SK-N-SH (cell line): ENCODE data around the gene LMNTD2. TPM values are rescaled to one million over a fixed set of nuclear protein-coding genes. Genes with fewer than 3 reads are reported as not detected.

Experiments
- CTCF ChIA-PET: fragments of 300-600, 350-600 bp; formaldehyde crosslinking; extraction: SDS; loops from one replicate; lab custom pipeline; 2021; lab: Yijun Ruan, JAX
- POLR2A ChIA-PET: fragments of 350-600 bp; sonication (Branson Sonifier 250); formaldehyde crosslinking; extraction: SDS; loops from one replicate; lab custom pipeline; 2020; ENCODE audit warnings: antibody characterized with exemption, inconsistent platforms; lab: Yijun Ruan, JAX
- DNase-seq: peaks from one replicate; pipeline ENCODE4 v3.0.0; 2012
- H2AFZ ChIP-seq: fragments of 200-600 bp; sonication (generic); 2 replicates; pipeline ENCODE4 v1.8.1; 2016; ENCODE audit warnings: antibody characterized with exemption, mild to moderate bottlenecking, low read depth
- H3F3A ChIP-seq: fragments of 200-600 bp; sonication (generic); replicated peaks from 2 replicates; pipeline ENCODE3; 2016; ENCODE audit warnings: antibody characterized with exemption, mild to moderate bottlenecking; ENCODE audit not compliant: insufficient read depth
- H3K27ac ChIP-seq, 2 experiments: fragments of 200-500 bp in 1 of 2; fragments of 200-600 bp in 1 of 2; sonication (Bioruptor generic) in 1 of 2; sonication (generic), shearing (Covaris generic) in 1 of 2; 2 replicates each; pipeline versions ENCODE4 v1.5.1 to v1.6.1; 2014 to 2016; ENCODE audit warnings: low read depth in 2 of 2, inconsistent platforms in 1 of 2, low read length in 1 of 2, mild to moderate bottlenecking in 1 of 2, mixed read lengths in 1 of 2
- H3K27me3 ChIP-seq: fragments of 200-600 bp; sonication (generic), shearing (Covaris generic); 2 replicates; pipeline ENCODE4 v1.6.1; 2016; ENCODE audit warnings: mixed run types; ENCODE audit not compliant: insufficient read depth
- H3K36me3 ChIP-seq, 2 experiments: fragments of 200-500 bp in 1 of 2; fragments of 200-600 bp in 1 of 2; sonication (Bioruptor generic) in 1 of 2; sonication (generic) in 1 of 2; replicated peaks in 1 of 2; 2 replicates each; pipeline versions ENCODE3 to v1.5.1; 2014 to 2016; ENCODE audit warnings: low read length in 1 of 2, mild to moderate bottlenecking in 1 of 2; ENCODE audit not compliant: insufficient read depth in 2 of 2, control insufficient read depth in 1 of 2
- H3K4me1 ChIP-seq, 2 experiments: fragments of 200-500 bp in 1 of 2; fragments of 200-600 bp in 1 of 2; sonication (Bioruptor generic) in 1 of 2; sonication (generic), shearing (Covaris generic) in 1 of 2; 2 replicates each; pipeline versions ENCODE4 v1.5.1 to v1.6.1; 2014 to 2016; ENCODE audit warnings: low read depth in 1 of 2, low read length in 1 of 2, mixed run types in 1 of 2; ENCODE audit not compliant: insufficient read depth in 2 of 2, control insufficient read depth in 1 of 2
- H3K4me2 ChIP-seq: fragments of 200-600 bp; sonication (generic), shearing (Covaris generic); 2 replicates; pipeline ENCODE4 v1.6.1; 2017; ENCODE audit warnings: mixed run types
- H3K4me3 ChIP-seq, 2 experiments: fragments of 200-500 bp in 1 of 2; fragments of 200-600 bp in 1 of 2; sonication (Bioruptor generic) in 1 of 2; sonication (generic), shearing (Covaris generic) in 1 of 2; 2 replicates each; pipeline versions ENCODE4 v1.5.1 to v1.8.1; 2014 to 2016; ENCODE audit warnings: low read depth in 2 of 2, inconsistent platforms in 1 of 2, low read length in 1 of 2, mild to moderate bottlenecking in 1 of 2, mixed read lengths in 1 of 2, moderate library complexity in 1 of 2
- H3K79me2 ChIP-seq: fragments of 200-600 bp; sonication (generic); 2 replicates; pipeline ENCODE4 v1.8.1; 2017; ENCODE audit warnings: mild to moderate bottlenecking; ENCODE audit not compliant: insufficient read depth
- H3K9ac ChIP-seq: fragments of 200-600 bp; sonication (generic); 2 replicates; pipeline ENCODE4 v1.6.1; 2017; ENCODE audit warnings: mixed run types
- H3K9me2 ChIP-seq: fragments of 200-600 bp; sonication (generic); 2 replicates; pipeline ENCODE4 v1.6.1; 2017; ENCODE audit warnings: mixed run types
- H3K9me3 ChIP-seq: fragments of 200-600 bp; sonication (generic); 2 replicates; pipeline ENCODE4 v1.6.1; 2017; ENCODE audit warnings: mixed run types, mild to moderate bottlenecking, moderate library complexity
- H4K20me1 ChIP-seq: fragments of 200-600 bp; sonication (generic); 2 replicates; pipeline ENCODE4 v1.6.1; 2017; ENCODE audit warnings: mild to moderate bottlenecking, mixed run types; ENCODE audit not compliant: insufficient read depth
- FOXM1 ChIP-seq: IDR thresholded peaks from 2 replicates; pipeline ENCODE4 v1.4.0; 2012; ENCODE audit warnings: low read depth, mild to moderate bottlenecking
- GABPA ChIP-seq: IDR thresholded peaks from 2 replicates; pipeline ENCODE4 v1.4.0; 2012; ENCODE audit warnings: low read depth, mild to moderate bottlenecking
- MXI1 ChIP-seq: IDR thresholded peaks from 2 replicates; pipeline ENCODE4 v1.6.1; 2012; ENCODE audit warnings: mild to moderate bottlenecking, low read depth, low read length, improper control_type of control experiment
- NRF1 ChIP-seq: IDR thresholded peaks from 2 replicates; pipeline ENCODE4 v1.6.1; 2012; ENCODE audit warnings: low read depth, mild to moderate bottlenecking, low read length
- TCF12 ChIP-seq: IDR thresholded peaks from 2 replicates; pipeline ENCODE4 v1.4.0; 2012
- WGBS: methylation state at CpG from one replicate; pipeline ENCODE4 v1.1.6; 2017; ENCODE audit warnings: low lambda C conversion rate; 5-methylcytosine and 5-hydroxymethylcytosine counted together
- polyA plus RNA-seq, 3 experiments: library from polyadenylated mRNA; depleted of rRNA; stranded (reverse); fragments of >200 nt; gene quantifications; 2 replicates each; pipeline ENCODE4 v1.2.3, GENCODE V29; 2012
- TF ChIP-seq, protein P1 (sequence below): fragments of 150-350 bp; IDR thresholded peaks from 2 replicates; pipeline ENCODE4 v1.6.1; 2016; ENCODE audit warnings: mild to moderate bottlenecking, low read depth, low read length
- TF ChIP-seq, protein P2 (sequence below): IDR thresholded peaks from 2 replicates; pipeline ENCODE4; 2012

LMNTD2 gene
- polyA plus RNA-seq, 1 of the 3 experiments (the other 2 are of a cell fraction) = 2.4 TPM

DNA sequence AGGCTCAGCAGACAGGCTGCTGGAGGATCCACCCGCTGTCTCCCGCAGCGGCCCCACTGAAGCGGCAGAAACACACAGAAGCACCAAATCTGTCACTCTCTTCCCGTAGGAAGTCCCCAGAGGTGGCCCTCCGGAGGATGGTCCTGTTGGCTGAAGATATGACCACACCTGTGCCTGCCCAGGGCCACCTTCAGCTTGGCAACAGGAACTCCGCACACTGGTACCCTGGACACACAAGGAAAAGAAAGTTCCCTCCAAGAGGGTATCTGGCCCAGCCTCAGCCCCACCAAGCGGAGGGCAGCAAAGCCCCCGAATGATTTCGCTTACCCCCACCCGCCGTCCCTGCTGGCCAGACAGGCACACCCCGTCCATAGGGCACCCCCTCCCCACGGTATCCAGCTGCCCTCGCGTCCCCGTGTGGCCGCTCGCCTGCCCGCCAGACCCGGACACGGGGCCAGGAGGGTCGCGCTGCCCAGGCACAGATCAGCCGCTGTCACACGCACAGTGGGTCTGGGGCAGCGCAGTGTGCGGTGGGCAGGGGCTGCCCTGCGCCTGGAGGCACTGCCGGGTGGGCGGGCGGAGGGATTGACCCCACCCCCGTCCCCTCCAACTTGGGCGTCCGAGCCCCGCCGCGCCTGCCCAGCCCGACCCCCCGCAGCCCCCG is 7.2 kb upstream of the LMNTD2 start:
- H3K4me3 ChIP-seq = peak overlapping the region; percentile 72 to 88
- H3K4me2 ChIP-seq = peak overlapping the region; percentile 94
- no peaks in the 10 kb centered on the region for H3K27me3 ChIP-seq
- H3K9me3 ChIP-seq = no peaks in the 10 kb centered on the region
- peaks cover 6 to 26% of the 10 kb centered on the region in 2 experiments; a peak in 2 of 4 replicates for H3K4me1 ChIP-seq
- no peaks in the 10 kb centered on the region for H3K36me3 ChIP-seq
- ChIA-PET POLR2A (interaction anchor here (0.9 to 3.0 kb wide), 3 partner anchors 8 to 61 kb away, joined by 3 to 9 read pairs (median 3); partner anchors contain the start of genes PHRF1 and RNH1), CTCF (interaction anchor here (1.0 to 6.8 kb wide), 3 partner anchors 12 to 155 kb away, joined by 3 to 41 read pairs (median 4); no protein-coding TSS in a partner anchor)
- peaks cover 11% of the 10 kb centered on the region; the same call in 1 of the 2 replicates for H3K79me2 ChIP-seq
- peak overlapping the region in 1 of 2 experiments; percentile 74; a peak in 1 of 4 replicates for H3K27ac ChIP-seq
- H2AFZ ChIP-seq = peak overlapping the region; percentile 68; the same call in 1 of the 2 replicates
- no peaks in the 10 kb centered on the region for H3K9me2 ChIP-seq
- 33% methylated on average over 10 of the region's 41 CpGs for WGBS
- H3K9ac ChIP-seq = peak overlapping the region; percentile 67
- peaks cover 6% of the 10 kb centered on the region for H3F3A ChIP-seq
- TF ChIP-seq MXI1 (peak; percentile 13; the same call in 1 of the 2 replicates), FOXM1 (no peak), NRF1 (0 out of 2 replicates have a peak, but pooled peaks have one; percentile 7)
- TF ChIP-seq, protein P1, sequence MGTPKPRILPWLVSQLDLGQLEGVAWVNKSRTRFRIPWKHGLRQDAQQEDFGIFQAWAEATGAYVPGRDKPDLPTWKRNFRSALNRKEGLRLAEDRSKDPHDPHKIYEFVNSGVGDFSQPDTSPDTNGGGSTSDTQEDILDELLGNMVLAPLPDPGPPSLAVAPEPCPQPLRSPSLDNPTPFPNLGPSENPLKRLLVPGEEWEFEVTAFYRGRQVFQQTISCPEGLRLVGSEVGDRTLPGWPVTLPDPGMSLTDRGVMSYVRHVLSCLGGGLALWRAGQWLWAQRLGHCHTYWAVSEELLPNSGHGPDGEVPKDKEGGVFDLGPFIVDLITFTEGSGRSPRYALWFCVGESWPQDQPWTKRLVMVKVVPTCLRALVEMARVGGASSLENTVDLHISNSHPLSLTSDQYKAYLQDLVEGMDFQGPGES = no peak
- TF ChIP-seq, protein P2, sequence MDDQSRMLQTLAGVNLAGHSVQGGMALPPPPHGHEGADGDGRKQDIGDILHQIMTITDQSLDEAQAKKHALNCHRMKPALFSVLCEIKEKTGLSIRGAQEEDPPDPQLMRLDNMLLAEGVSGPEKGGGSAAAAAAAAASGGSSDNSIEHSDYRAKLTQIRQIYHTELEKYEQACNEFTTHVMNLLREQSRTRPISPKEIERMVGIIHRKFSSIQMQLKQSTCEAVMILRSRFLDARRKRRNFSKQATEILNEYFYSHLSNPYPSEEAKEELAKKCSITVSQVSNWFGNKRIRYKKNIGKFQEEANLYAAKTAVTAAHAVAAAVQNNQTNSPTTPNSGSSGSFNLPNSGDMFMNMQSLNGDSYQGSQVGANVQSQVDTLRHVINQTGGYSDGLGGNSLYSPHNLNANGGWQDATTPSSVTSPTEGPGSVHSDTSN = no peak
- TF ChIP-seq, all 33 proteins: peak for 2
- DNase-seq = no peak
- H4K20me1 ChIP-seq = no peaks in the 10 kb centered on the region

GRCh38 chr11:567011-567628 is 6.6 kb upstream of the LMNTD2 start:
- peak overlapping the region; percentile 67 for H3K9ac ChIP-seq
- POLR2A ChIA-PET = interaction anchor here (0.9 to 3.0 kb wide), 2 partner anchors 9 to 10 kb away, joined by 3 to 9 read pairs; partner anchors contain the start of gene PHRF1
- H3K4me3 ChIP-seq = peak overlapping the region; percentile 72 to 88

More at GRCh38 chr11:567011-567628, 6.6 kb upstream of the LMNTD2 start:
- WGBS = 96% methylated on average over 4 of the region's 18 CpGs
- H3K27me3 ChIP-seq = no peaks in the 10 kb centered on the region
- CTCF ChIA-PET = interaction anchor here (1.3 to 6.8 kb wide), 4 partner anchors 12 to 156 kb away, joined by 3 to 41 read pairs (median 4); no protein-coding TSS in a partner anchor
- H3K36me3 ChIP-seq = no peaks in the 10 kb centered on the region
- peaks cover 11% of the 10 kb centered on the region; the same call in 1 of the 2 replicates for H3K79me2 ChIP-seq
- peaks cover 6 to 27% of the 10 kb centered on the region in 2 experiments; a peak in 2 of 4 replicates for H3K4me1 ChIP-seq
- DNase-seq = no peak
- no peak overlapping the region; a peak in 1 of 4 replicates for H3K27ac ChIP-seq
- H3K9me2 ChIP-seq = no peaks in the 10 kb centered on the region
- H3K9me3 ChIP-seq = no peaks in the 10 kb centered on the region
- TF ChIP-seq TCF12 = no peak
- no peak for TF ChIP-seq GABPA
- TF ChIP-seq, all 33 proteins: peak for 0
- Histone ChIP-seq H4K20me1 (no peaks in the 10 kb centered on the region), H3K4me2 (peak overlapping the region; percentile 94), H2AFZ (no peak overlapping the region), H3F3A (peaks cover 6% of the 10 kb centered on the region)
